GM10266 (cell line): ENCODE results near the gene BRIP1.
"Not testable (repeated sequence)": the region's sequence is repeated elsewhere in the genome, so short reads cannot be mapped to it uniquely, and the experiment has no call there.

ENCODE experiments used
- DNase-seq: peaks from one replicate; pipeline ENCODE4 v3.0.0; 2012; ENCODE audit errors: extremely low spot score
- TF ChIP-seq, protein P1 (sequence below): IDR thresholded peaks from 2 replicates; pipeline ENCODE4 v1.5.1; 2012; ENCODE audit warnings: mild to moderate bottlenecking, low read depth; ENCODE audit not compliant: control insufficient read depth, insufficient read depth; ENCODE audit errors: missing control alignments

Gene BRIP1

DNA sequence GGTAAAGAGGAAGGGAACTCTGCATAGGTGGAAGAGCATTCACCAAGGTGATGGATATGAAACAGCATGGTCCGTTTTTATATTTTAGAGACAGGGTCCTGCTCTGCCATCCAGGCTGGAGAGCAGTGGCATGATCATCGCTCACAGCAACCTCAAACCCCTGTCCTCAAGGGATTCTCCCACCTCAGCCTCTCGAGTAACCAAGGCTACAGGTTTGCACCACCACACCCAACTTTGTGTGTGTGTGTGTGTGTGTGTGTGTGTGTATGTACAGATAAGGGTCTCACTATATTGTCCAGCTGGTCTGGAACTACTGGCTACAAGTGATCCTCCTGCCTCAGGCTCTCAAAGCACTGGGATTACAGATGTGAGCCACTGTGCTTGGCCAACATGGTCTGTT lies 194.8 kb downstream of the BRIP1 start:
- DNase-seq = no peak
- TF ChIP-seq, protein P1, sequence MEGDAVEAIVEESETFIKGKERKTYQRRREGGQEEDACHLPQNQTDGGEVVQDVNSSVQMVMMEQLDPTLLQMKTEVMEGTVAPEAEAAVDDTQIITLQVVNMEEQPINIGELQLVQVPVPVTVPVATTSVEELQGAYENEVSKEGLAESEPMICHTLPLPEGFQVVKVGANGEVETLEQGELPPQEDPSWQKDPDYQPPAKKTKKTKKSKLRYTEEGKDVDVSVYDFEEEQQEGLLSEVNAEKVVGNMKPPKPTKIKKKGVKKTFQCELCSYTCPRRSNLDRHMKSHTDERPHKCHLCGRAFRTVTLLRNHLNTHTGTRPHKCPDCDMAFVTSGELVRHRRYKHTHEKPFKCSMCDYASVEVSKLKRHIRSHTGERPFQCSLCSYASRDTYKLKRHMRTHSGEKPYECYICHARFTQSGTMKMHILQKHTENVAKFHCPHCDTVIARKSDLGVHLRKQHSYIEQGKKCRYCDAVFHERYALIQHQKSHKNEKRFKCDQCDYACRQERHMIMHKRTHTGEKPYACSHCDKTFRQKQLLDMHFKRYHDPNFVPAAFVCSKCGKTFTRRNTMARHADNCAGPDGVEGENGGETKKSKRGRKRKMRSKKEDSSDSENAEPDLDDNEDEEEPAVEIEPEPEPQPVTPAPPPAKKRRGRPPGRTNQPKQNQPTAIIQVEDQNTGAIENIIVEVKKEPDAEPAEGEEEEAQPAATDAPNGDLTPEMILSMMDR = no peak

DNA sequence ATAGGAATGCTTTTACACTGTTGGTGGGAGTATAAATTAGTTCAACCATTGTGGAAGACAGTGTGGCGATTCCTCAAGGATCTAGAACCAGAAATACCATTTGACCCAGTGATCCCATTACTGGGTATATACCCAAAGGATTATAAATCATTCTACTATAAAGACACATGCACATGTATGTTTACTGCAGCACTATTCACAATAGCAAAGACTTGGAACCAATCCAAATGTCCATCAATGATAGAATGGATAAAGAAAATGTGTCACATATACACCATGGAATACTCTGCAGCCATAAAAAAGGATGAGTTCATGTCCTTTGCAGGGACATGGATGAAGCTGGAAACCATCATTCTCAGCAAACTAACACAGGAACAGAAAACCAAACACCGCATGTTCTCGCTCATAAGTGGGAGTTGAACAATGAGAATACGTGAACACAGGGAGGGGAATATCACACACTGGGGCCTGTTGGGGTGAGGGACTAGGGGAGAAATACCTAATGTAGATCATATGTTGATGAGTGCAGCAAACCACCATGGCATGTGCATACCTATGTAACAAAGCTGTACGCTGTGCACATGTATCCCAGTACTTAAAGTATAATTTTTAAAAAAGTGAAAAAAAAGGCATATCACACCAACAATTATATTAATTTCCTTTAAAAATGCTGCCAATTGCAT lies 196.8 kb downstream of the BRIP1 start:
- DNase-seq = not testable (repeated sequence)

DNA sequence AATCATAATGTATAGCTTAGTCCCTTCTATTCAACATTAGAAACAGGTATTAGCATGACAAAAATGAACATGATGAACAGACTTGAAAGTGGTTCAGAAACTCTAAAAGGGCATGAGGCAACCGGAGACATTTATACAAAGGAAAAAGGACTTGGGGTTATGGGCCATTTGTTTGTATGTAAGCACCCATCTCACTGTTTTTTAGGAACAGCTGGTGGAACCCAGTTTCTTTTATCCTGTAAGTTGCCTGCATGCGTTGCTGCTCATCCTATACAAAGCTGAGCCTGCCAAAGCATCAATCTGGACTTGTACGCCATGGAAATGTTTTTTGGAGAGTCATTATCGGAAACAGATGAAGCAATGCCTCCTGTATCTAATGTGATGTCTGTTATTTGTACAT lies 200.0 kb downstream of the BRIP1 start:
- no peak for DNase-seq
- TF ChIP-seq, protein P1 = no peak

DNA sequence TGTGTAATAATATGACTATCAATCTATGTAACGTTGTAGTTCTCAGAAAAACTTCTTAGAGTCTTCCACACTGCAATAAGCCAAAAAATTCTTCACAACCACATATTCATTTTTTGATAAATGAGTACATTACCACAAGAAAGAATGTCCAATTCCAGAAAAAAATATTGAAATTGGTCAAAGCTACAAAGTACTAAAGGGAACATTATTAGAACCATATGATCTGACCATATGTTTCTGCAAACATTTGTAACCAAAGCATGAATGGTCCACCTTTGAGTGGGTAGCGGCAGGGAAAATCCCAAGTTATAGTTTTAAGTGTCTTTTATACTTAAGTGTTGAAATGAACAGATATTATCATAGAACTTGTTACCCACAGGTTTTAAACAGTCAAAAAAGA lies 200.6 kb downstream of the BRIP1 start:
- no peak for DNase-seq
- TF ChIP-seq, protein P1 = no peak

DNA sequence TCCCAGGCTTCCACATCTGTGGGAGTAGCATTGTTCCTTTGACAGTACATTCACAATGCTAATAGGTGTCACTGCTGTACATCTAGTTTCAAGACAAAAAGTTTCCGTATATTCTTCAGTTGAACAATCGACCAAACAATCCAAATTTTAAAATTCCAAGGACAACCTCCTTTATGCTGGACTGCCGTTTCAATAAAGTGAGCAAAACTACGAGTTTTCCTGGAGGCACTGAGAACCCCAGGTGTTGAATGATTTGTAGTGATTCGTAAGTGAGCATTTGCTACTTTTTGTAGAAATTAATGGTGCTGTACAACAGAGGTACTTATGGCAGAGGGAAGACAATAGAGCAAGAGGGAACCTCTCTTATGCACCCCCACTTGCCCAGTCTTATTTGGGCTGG lies 201.1 kb downstream of the BRIP1 start:
- DNase-seq = no peak
- TF ChIP-seq, protein P1 = no peak

DNA sequence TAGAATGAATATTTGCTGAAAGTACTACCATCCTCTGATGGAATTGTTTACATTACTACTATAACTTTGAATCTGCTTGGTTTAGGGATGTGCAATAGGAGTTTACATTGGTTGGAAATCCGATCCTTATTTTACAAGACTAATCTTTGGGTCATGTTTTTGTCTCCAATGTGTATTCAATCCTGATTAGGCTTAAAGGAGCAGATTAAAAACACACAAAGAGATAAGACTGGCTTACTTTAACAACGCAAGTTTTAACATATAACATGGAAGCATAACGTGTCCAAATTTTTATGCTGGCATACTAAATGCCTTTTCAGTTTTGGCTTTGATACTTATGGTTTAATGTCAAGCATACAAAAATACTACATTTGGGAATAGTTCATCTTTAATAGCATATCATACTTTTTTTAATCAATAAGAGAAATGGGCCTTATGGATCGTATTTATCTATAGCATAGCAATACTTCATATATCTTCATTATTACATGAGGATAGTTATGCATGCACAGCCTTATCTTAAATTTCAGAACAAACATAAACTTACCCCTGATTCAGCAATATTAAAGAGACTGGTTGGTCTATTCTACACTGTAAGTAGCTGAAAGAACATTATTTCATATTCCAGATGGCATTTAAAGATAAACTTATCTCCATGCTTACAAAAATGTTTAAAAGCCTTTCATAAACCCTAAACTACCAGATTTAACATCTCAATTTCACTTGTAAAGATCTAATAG lies 202.4 kb downstream of the BRIP1 start:
- TF ChIP-seq, protein P1 = no peak
- DNase-seq = no peak

DNA sequence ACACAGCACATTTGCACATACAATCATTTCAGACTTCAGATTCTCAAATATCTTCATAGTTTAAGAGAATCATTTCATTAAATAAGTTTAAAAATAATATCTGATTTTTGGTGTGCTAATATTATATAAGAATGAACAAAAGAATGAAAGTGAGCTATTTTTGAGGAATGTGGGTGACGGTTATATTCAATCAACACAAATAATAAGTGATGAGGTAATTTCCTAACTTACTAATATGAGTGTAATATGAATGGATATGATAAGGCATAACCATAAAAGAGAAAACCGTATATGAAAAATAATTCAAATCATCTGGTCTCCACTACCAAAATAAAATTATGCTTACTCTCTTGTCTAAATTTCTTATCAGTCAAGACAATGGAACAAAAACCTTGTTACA lies 203.9 kb downstream of the BRIP1 start:
- no peak for DNase-seq

More for the DNA sequence above, 203.9 kb downstream of the BRIP1 start:
- TF ChIP-seq, protein P1 = no peak
